ENCODE measurements around the gene B9D1.

Gene B9D1

GRCh38 chr17:19307521-19307920 lies 55.0 kb downstream of the B9D1 start:
- H3K79me2 ChIP-seq (ENCODE audit: control insufficient read depth, insufficient read depth, low read length, unreplicated experiment), result no peaks in the 10 kb centered on the region
- H3K27ac ChIP-seq (ENCODE audit: low read depth, low read length), result no peak overlapping the region
- peaks cover 25% of the 10 kb centered on the region for H3K4me1 ChIP-seq (ENCODE audit: control insufficient read depth, insufficient read depth, low read length, unreplicated experiment)
- H3K27me3 ChIP-seq (ENCODE audit: insufficient read depth, low read length), result no peaks in the 10 kb centered on the region
- H3K36me3 ChIP-seq (ENCODE audit: insufficient read depth, low read length), result no peaks in the 10 kb centered on the region; the same call in 1 of the 2 replicates
- no peak overlapping the region for H3K4me3 ChIP-seq (ENCODE audit: low read depth, low read length)
- no peak overlapping the region for H2AFZ ChIP-seq (ENCODE audit: low read length, unreplicated experiment)

GRCh38 chr17:19306160-19307111 lies 56.1 kb downstream of the B9D1 start:
- H3K79me2 ChIP-seq (ENCODE audit: control insufficient read depth, insufficient read depth, low read length, unreplicated experiment), result no peaks in the 10 kb centered on the region
- no peaks in the 10 kb centered on the region; the same call in 1 of the 2 replicates for H3K36me3 ChIP-seq (ENCODE audit: insufficient read depth, low read length)
- H3K27ac ChIP-seq (ENCODE audit: low read depth, low read length), result no peak overlapping the region
- no peaks in the 10 kb centered on the region for H3K27me3 ChIP-seq (ENCODE audit: insufficient read depth, low read length)
- peaks cover 14% of the 10 kb centered on the region for H3K4me1 ChIP-seq (ENCODE audit: control insufficient read depth, insufficient read depth, low read length, unreplicated experiment)
- H2AFZ ChIP-seq (ENCODE audit: low read length, unreplicated experiment), result no peak overlapping the region
- H3K4me3 ChIP-seq (ENCODE audit: low read depth, low read length), result no peak overlapping the region

- no peak overlapping the region for H2AFZ ChIP-seq (ENCODE audit: low read length, unreplicated experiment)
- H3K36me3 ChIP-seq (ENCODE audit: insufficient read depth, low read length), result no peaks in the 10 kb centered on the region
- no peaks in the 10 kb centered on the region for H3K79me2 ChIP-seq (ENCODE audit: control insufficient read depth, insufficient read depth, low read length, unreplicated experiment)
- no peak overlapping the region for H3K27ac ChIP-seq (ENCODE audit: low read depth, low read length)
- H3K4me3 ChIP-seq (ENCODE audit: low read depth, low read length), result no peak overlapping the region
- H3K4me1 ChIP-seq (ENCODE audit: control insufficient read depth, insufficient read depth, low read length, unreplicated experiment), result peaks cover 8% of the 10 kb centered on the region
- no peaks in the 10 kb centered on the region for H3K27me3 ChIP-seq (ENCODE audit: insufficient read depth, low read length)
Measured at GRCh38 chr17:19305761-19306159, 56.8 kb downstream of the B9D1 start.

GRCh38 chr17:19305256-19305655 lies 57.3 kb downstream of the B9D1 start:
- Histone ChIP-seq H3K4me3 (ENCODE audit: low read depth, low read length) (no peak overlapping the region), H3K36me3 (ENCODE audit: insufficient read depth, low read length) (no peaks in the 10 kb centered on the region), H3K27me3 (ENCODE audit: insufficient read depth, low read length) (no peaks in the 10 kb centered on the region), H3K79me2 (ENCODE audit: control insufficient read depth, insufficient read depth, low read length, unreplicated experiment) (no peaks in the 10 kb centered on the region), H3K4me1 (ENCODE audit: control insufficient read depth, insufficient read depth, low read length, unreplicated experiment) (peaks cover 7% of the 10 kb centered on the region), H3K27ac (ENCODE audit: low read depth, low read length) (no peak overlapping the region), H2AFZ (ENCODE audit: low read length, unreplicated experiment) (no peak overlapping the region)

- Histone ChIP-seq H3K4me1 (ENCODE audit: control insufficient read depth, insufficient read depth, low read length, unreplicated experiment) (peaks cover 7% of the 10 kb centered on the region), H3K36me3 (ENCODE audit: insufficient read depth, low read length) (no peaks in the 10 kb centered on the region), H3K27me3 (ENCODE audit: insufficient read depth, low read length) (no peaks in the 10 kb centered on the region), H3K27ac (ENCODE audit: low read depth, low read length) (no peak overlapping the region), H2AFZ (ENCODE audit: low read length, unreplicated experiment) (no peak overlapping the region), H3K4me3 (ENCODE audit: low read depth, low read length) (no peak overlapping the region), H3K79me2 (ENCODE audit: control insufficient read depth, insufficient read depth, low read length, unreplicated experiment) (no peaks in the 10 kb centered on the region)
Measured at GRCh38 chr17:19304751-19305150, 57.8 kb downstream of the B9D1 start.

GRCh38 chr17:19304209-19304608 lies 58.3 kb downstream of the B9D1 start:
- no peak overlapping the region for H3K27ac ChIP-seq (ENCODE audit: low read depth, low read length)
- no peak overlapping the region for H2AFZ ChIP-seq (ENCODE audit: low read length, unreplicated experiment)
- peaks cover 7% of the 10 kb centered on the region for H3K4me1 ChIP-seq (ENCODE audit: control insufficient read depth, insufficient read depth, low read length, unreplicated experiment)
- H3K79me2 ChIP-seq (ENCODE audit: control insufficient read depth, insufficient read depth, low read length, unreplicated experiment), result no peaks in the 10 kb centered on the region
- H3K4me3 ChIP-seq (ENCODE audit: low read depth, low read length), result no peak overlapping the region
- H3K36me3 ChIP-seq (ENCODE audit: insufficient read depth, low read length), result no peaks in the 10 kb centered on the region
- no peaks in the 10 kb centered on the region for H3K27me3 ChIP-seq (ENCODE audit: insufficient read depth, low read length)

GRCh38 chr17:19303367-19303776 lies 59.2 kb downstream of the B9D1 start:
- H3K27ac ChIP-seq (ENCODE audit: low read depth, low read length), result no peak overlapping the region
- peaks cover 7% of the 10 kb centered on the region for H3K4me1 ChIP-seq (ENCODE audit: control insufficient read depth, insufficient read depth, low read length, unreplicated experiment)
- H3K36me3 ChIP-seq (ENCODE audit: insufficient read depth, low read length), result no peaks in the 10 kb centered on the region
- H3K27me3 ChIP-seq (ENCODE audit: insufficient read depth, low read length), result no peaks in the 10 kb centered on the region
- H2AFZ ChIP-seq (ENCODE audit: low read length, unreplicated experiment), result no peak overlapping the region
- no peaks in the 10 kb centered on the region for H3K79me2 ChIP-seq (ENCODE audit: control insufficient read depth, insufficient read depth, low read length, unreplicated experiment)
- no peak overlapping the region for H3K4me3 ChIP-seq (ENCODE audit: low read depth, low read length)

GRCh38 chr17:19302791-19303331 lies 59.7 kb downstream of the B9D1 start:
- Histone ChIP-seq H3K4me1 (ENCODE audit: control insufficient read depth, insufficient read depth, low read length, unreplicated experiment) (peaks cover 7% of the 10 kb centered on the region), H3K79me2 (ENCODE audit: control insufficient read depth, insufficient read depth, low read length, unreplicated experiment) (no peaks in the 10 kb centered on the region), H3K27ac (ENCODE audit: low read depth, low read length) (no peak overlapping the region), H2AFZ (ENCODE audit: low read length, unreplicated experiment) (no peak overlapping the region), H3K4me3 (ENCODE audit: low read depth, low read length) (no peak overlapping the region), H3K36me3 (ENCODE audit: insufficient read depth, low read length) (no peaks in the 10 kb centered on the region), H3K27me3 (ENCODE audit: insufficient read depth, low read length) (no peaks in the 10 kb centered on the region)

GRCh38 chr17:19301973-19302372 lies 60.5 kb downstream of the B9D1 start:
- no peaks in the 10 kb centered on the region for H3K79me2 ChIP-seq (ENCODE audit: control insufficient read depth, insufficient read depth, low read length, unreplicated experiment)
- H3K4me1 ChIP-seq (ENCODE audit: control insufficient read depth, insufficient read depth, low read length, unreplicated experiment), result peaks cover 7% of the 10 kb centered on the region
- no peaks in the 10 kb centered on the region for H3K36me3 ChIP-seq (ENCODE audit: insufficient read depth, low read length)
- no peak overlapping the region for H3K27ac ChIP-seq (ENCODE audit: low read depth, low read length)
- no peaks in the 10 kb centered on the region for H3K27me3 ChIP-seq (ENCODE audit: insufficient read depth, low read length)
- H2AFZ ChIP-seq (ENCODE audit: low read length, unreplicated experiment), result no peak overlapping the region
- no peak overlapping the region for H3K4me3 ChIP-seq (ENCODE audit: low read depth, low read length)

GRCh38 chr17:19301274-19301951 lies 61.1 kb downstream of the B9D1 start:
- Histone ChIP-seq H3K27me3 (ENCODE audit: insufficient read depth, low read length) (no peaks in the 10 kb centered on the region), H2AFZ (ENCODE audit: low read length, unreplicated experiment) (no peak overlapping the region), H3K4me3 (ENCODE audit: low read depth, low read length) (no peak overlapping the region), H3K27ac (ENCODE audit: low read depth, low read length) (no peak overlapping the region), H3K79me2 (ENCODE audit: control insufficient read depth, insufficient read depth, low read length, unreplicated experiment) (no peaks in the 10 kb centered on the region), H3K4me1 (ENCODE audit: control insufficient read depth, insufficient read depth, low read length, unreplicated experiment) (peaks cover 7% of the 10 kb centered on the region), H3K36me3 (ENCODE audit: insufficient read depth, low read length) (no peaks in the 10 kb centered on the region)
